Measurements from ENCODE around the gene CCNJ.

CCNJ gene

GRCh38 chr10:96093948-96094347 is 50.6 kb downstream of the CCNJ start:
- H3K4me1 ChIP-seq (ENCODE audit: insufficient read depth, low read length) = peaks cover 5% of the 10 kb centered on the region
- peaks cover 4 to 12% of the 10 kb centered on the region in 2 donors for H3K27me3 ChIP-seq (ENCODE audit: control insufficient read depth in 1 of 2, insufficient read depth in 2 of 2, low read length in 2 of 2)

DNA sequence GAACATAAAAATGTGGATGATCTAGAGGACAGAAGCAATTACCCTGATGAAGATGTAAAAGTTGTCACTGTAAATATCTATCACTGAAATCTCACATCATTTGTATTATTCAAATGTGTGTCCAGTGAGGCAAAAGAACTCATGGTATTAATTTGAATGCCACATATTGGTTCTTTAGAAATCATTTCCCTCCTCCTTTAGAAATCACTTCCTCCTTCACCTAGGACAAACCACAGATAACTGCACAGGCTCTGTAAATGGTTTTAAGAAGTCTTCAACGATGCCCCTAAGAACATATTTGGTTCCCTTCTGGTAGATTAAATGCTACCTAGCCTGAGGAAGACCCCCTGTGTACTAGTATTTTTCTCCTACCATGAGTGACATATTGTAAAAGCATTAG is 53.6 kb downstream of the CCNJ start:
- Histone ChIP-seq H3K27me3 (ENCODE audit: control insufficient read depth in 1 of 2, insufficient read depth in 2 of 2, low read length in 2 of 2) (peaks cover 4 to 12% of the 10 kb centered on the region in 2 donors), H3K9ac (ENCODE audit: low read length) (no peak overlapping the region), H3K27ac (ENCODE audit: low read depth, low read length) (no peak overlapping the region), H3K4me1 (ENCODE audit: insufficient read depth, low read length) (no peaks in the 10 kb centered on the region), H3K9me3 (ENCODE audit: low read length) (no peaks in the 10 kb centered on the region), H3K4me3 (ENCODE audit: low read depth in 1 of 2, low read length in 2 of 2) (no peak overlapping the region), H3K36me3 (ENCODE audit: insufficient read depth, low read length) (no peaks in the 10 kb centered on the region)

More at GRCh38 chr10:96093948-96094347, 50.6 kb downstream of the CCNJ start:
- H3K9me3 ChIP-seq (ENCODE audit: low read length) = no peaks in the 10 kb centered on the region
- H3K36me3 ChIP-seq (ENCODE audit: insufficient read depth, low read length) = no peaks in the 10 kb centered on the region
- H3K27ac ChIP-seq (ENCODE audit: low read depth, low read length) = no peak overlapping the region
- H3K9ac ChIP-seq (ENCODE audit: low read length) = no peak overlapping the region
- H3K4me3 ChIP-seq (ENCODE audit: low read depth in 1 of 2, low read length in 2 of 2) = no peak overlapping the region

DNA sequence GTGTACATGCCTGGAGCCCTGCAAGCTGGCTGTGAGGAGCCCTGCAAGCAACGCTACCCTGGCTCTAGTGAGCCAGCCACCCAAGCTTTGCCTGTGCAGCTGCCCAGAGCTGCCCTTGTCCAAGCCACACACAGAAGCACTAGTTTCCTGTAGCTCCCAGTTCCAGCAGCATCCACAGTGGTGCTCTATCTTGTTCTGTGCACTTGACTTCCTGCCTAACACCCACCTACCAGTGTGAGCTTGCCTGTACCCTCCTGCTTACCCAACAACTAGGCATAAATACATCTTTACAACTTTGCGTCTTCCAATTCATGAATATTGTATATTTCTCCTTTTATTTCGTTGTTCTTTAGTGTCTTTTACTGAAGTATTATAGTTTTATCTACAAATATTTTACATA is 54.5 kb downstream of the CCNJ start:
- Histone ChIP-seq H3K27ac (ENCODE audit: low read depth, low read length) (no peak overlapping the region), H3K27me3 (ENCODE audit: control insufficient read depth in 1 of 2, insufficient read depth in 2 of 2, low read length in 2 of 2) (peaks cover 4 to 11% of the 10 kb centered on the region in 2 donors)

GRCh38 chr10:96107623-96108038 is 64.2 kb downstream of the CCNJ start:
- no peaks in the 10 kb centered on the region for H3K4me1 ChIP-seq (ENCODE audit: insufficient read depth, low read length)
- peaks cover 0 to 10% of the 10 kb centered on the region in 2 donors for H3K27me3 ChIP-seq (ENCODE audit: control insufficient read depth in 1 of 2, insufficient read depth in 2 of 2, low read length in 2 of 2)
- peaks cover 8% of the 10 kb centered on the region for H3K9me3 ChIP-seq (ENCODE audit: low read length)
- H3K9ac ChIP-seq (ENCODE audit: low read length) = no peak overlapping the region
- no peaks in the 10 kb centered on the region for H3K36me3 ChIP-seq (ENCODE audit: insufficient read depth, low read length)
- H3K27ac ChIP-seq (ENCODE audit: low read depth, low read length) = no peak overlapping the region
- H3K4me3 ChIP-seq (ENCODE audit: low read depth in 1 of 2, low read length in 2 of 2) = no peak overlapping the region

More for the DNA sequence above, 54.5 kb downstream of the CCNJ start:
- Histone ChIP-seq H3K9me3 (ENCODE audit: low read length) (no peaks in the 10 kb centered on the region), H3K4me3 (ENCODE audit: low read depth in 1 of 2, low read length in 2 of 2) (no peak overlapping the region), H3K9ac (ENCODE audit: low read length) (no peak overlapping the region), H3K36me3 (ENCODE audit: insufficient read depth, low read length) (no peaks in the 10 kb centered on the region), H3K4me1 (ENCODE audit: insufficient read depth, low read length) (no peaks in the 10 kb centered on the region)
